GM18907 (cell line): Measurements from ENCODE around the gene APH1B.

ENCODE experiments used
- ATAC-seq: cut with Tn5 transposase; IDR thresholded peaks from one replicate; pipeline ENCODE4 v1.9.1; 2021; ENCODE audit warnings: mild to moderate bottlenecking, moderate library complexity; ENCODE audit not compliant: unreplicated experiment

The APH1B gene

GRCh38 chr15:63327648-63328421 lies 50.4 kb downstream of the APH1B start:
- no peak for ATAC-seq

- ATAC-seq: no peak
These were observed 52.4 kb downstream of the APH1B start for GRCh38 chr15:63329567-63330350.

- no peak for ATAC-seq
These were observed 53.5 kb downstream of the APH1B start for GRCh38 chr15:63330926-63331325.

GRCh38 chr15:63331456-63331855 lies 54.1 kb downstream of the APH1B start:
- ATAC-seq: no peak

GRCh38 chr15:63332367-63333124 lies 55.1 kb downstream of the APH1B start:
- ATAC-seq: no peak

GRCh38 chr15:63334821-63335220 lies 57.4 kb downstream of the APH1B start:
- ATAC-seq: no peak

GRCh38 chr15:63335543-63336240 lies 58.3 kb downstream of the APH1B start:
- ATAC-seq: no peak

- ATAC-seq: no peak
These were observed 59.6 kb downstream of the APH1B start for GRCh38 chr15:63337046-63337445.

- ATAC-seq: no peak
These were observed 60.8 kb downstream of the APH1B start for GRCh38 chr15:63338170-63338569.

- no peak for ATAC-seq
These were observed 61.8 kb downstream of the APH1B start for GRCh38 chr15:63339006-63339766.

GRCh38 chr15:63339836-63340235 lies 62.4 kb downstream of the APH1B start:
- no peak for ATAC-seq

GRCh38 chr15:63340353-63340752 lies 62.9 kb downstream of the APH1B start:
- ATAC-seq: no peak

- no peak for ATAC-seq
These were observed 63.5 kb downstream of the APH1B start for GRCh38 chr15:63340878-63341277.

- ATAC-seq: no peak
These were observed 64.5 kb downstream of the APH1B start for GRCh38 chr15:63341898-63342297.

- ATAC-seq: peak; percentile 61
These were observed 65.7 kb downstream of the APH1B start for GRCh38 chr15:63342996-63343562.

GRCh38 chr15:63344731-63345390 lies 67.5 kb downstream of the APH1B start:
- ATAC-seq: no peak

- no peak for ATAC-seq
These were observed 68.0 kb downstream of the APH1B start for GRCh38 chr15:63345391-63345752.

- ATAC-seq: no peak
These were observed 69.9 kb downstream of the APH1B start for GRCh38 chr15:63347074-63347857.

GRCh38 chr15:63348392-63348791 lies 71.0 kb downstream of the APH1B start:
- no peak for ATAC-seq
